Measurements from ENCODE around the gene MYO9A. TPM values are rescaled to one million over a fixed set of nuclear protein-coding genes. Genes with fewer than 3 reads are reported as not detected.

The MYO9A gene
- total RNA-seq, 1 donor from 2014 or later, result 17.0 TPM

DNA sequence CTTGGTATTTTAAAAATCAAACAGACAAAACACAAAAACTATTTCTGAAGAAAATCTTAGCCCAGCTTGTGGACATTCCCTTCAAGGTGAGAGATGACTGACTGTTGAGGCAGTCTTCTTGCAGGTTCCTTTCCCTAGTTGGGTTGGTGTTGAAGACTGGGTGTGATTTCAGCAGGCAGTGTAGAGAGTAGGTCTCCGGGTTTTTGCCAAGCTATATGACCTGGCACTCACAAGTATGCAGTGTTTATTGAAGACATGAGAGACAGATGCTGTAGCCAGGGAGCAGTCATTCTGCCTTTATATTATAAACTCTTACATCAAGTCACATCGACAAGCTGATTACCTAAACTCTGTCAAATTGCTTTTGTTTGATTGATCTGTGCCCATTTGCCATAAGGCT is 17.8 kb upstream of the MYO9A start:
- H3K27me3 ChIP-seq (ENCODE audit: control insufficient read depth, insufficient read depth, low read length), result no peaks in the 10 kb centered on the region
- TF ChIP-seq, protein P1, sequence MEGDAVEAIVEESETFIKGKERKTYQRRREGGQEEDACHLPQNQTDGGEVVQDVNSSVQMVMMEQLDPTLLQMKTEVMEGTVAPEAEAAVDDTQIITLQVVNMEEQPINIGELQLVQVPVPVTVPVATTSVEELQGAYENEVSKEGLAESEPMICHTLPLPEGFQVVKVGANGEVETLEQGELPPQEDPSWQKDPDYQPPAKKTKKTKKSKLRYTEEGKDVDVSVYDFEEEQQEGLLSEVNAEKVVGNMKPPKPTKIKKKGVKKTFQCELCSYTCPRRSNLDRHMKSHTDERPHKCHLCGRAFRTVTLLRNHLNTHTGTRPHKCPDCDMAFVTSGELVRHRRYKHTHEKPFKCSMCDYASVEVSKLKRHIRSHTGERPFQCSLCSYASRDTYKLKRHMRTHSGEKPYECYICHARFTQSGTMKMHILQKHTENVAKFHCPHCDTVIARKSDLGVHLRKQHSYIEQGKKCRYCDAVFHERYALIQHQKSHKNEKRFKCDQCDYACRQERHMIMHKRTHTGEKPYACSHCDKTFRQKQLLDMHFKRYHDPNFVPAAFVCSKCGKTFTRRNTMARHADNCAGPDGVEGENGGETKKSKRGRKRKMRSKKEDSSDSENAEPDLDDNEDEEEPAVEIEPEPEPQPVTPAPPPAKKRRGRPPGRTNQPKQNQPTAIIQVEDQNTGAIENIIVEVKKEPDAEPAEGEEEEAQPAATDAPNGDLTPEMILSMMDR (IDR thresholded peaks at IDR 0.05; ENCODE audit: insufficient read depth, low read length, poor library complexity, severe bottlenecking), result no peak
- no peaks in the 10 kb centered on the region for H3K36me3 ChIP-seq (ENCODE audit: control insufficient read depth, insufficient read depth, low read length)
- H3K4me3 ChIP-seq (ENCODE audit: low read depth, low read length), result no peak overlapping the region
- no peak for DNase-seq (ENCODE audit: low read depth)

- Histone ChIP-seq H3K36me3 (ENCODE audit: control insufficient read depth, insufficient read depth, low read length) (no peaks in the 10 kb centered on the region), H3K27me3 (ENCODE audit: control insufficient read depth, insufficient read depth, low read length) (no peaks in the 10 kb centered on the region), H3K4me3 (ENCODE audit: low read depth, low read length) (no peak overlapping the region)
- TF ChIP-seq, protein P1 (IDR thresholded peaks at IDR 0.05; ENCODE audit: insufficient read depth, low read length, poor library complexity, severe bottlenecking), result no peak
- DNase-seq (ENCODE audit: low read depth), result no peak
Measured at GRCh38 chr15:72133211-72133610, 15.3 kb upstream of the MYO9A start.

DNA sequence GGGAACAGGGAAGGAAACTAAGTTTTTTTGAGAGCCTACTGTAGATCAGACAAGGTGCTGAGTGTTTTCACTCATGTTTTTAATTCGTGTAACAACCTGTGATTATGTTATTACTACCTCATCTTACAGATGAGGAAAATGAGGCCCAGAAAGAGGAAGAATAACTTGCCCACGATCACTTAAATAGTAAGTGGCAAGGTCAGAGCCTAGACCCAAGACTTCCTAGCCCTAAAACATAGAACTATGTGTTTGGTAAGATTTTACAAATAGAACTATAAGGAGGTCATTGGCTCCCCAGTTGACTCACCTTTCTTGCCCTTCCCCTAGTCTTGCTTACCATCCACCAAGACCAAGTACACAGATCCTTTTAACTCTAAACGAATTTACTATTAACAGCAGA is 14.0 kb upstream of the MYO9A start:
- TF ChIP-seq, protein P1 (IDR thresholded peaks at IDR 0.05; ENCODE audit: insufficient read depth, low read length, poor library complexity, severe bottlenecking), result no peak
- H3K4me3 ChIP-seq (ENCODE audit: low read depth, low read length), result no peak overlapping the region
- H3K27me3 ChIP-seq (ENCODE audit: control insufficient read depth, insufficient read depth, low read length), result no peaks in the 10 kb centered on the region
- H3K36me3 ChIP-seq (ENCODE audit: control insufficient read depth, insufficient read depth, low read length), result no peaks in the 10 kb centered on the region
- no peak for DNase-seq (ENCODE audit: low read depth)

- TF ChIP-seq, protein P1 (IDR thresholded peaks at IDR 0.05; ENCODE audit: insufficient read depth, low read length, poor library complexity, severe bottlenecking), result no peak
- H3K4me3 ChIP-seq (ENCODE audit: low read depth, low read length), result no peak overlapping the region
- H3K27me3 ChIP-seq (ENCODE audit: control insufficient read depth, insufficient read depth, low read length), result no peaks in the 10 kb centered on the region
- DNase-seq (ENCODE audit: low read depth), result no peak
- H3K36me3 ChIP-seq (ENCODE audit: control insufficient read depth, insufficient read depth, low read length), result no peaks in the 10 kb centered on the region
Measured at GRCh38 chr15:72130272-72130671, 12.3 kb upstream of the MYO9A start.

- TF ChIP-seq, protein P1 (IDR thresholded peaks at IDR 0.05; ENCODE audit: insufficient read depth, low read length, poor library complexity, severe bottlenecking), result no peak
- DNase-seq (ENCODE audit: low read depth), result no peak
- H3K27me3 ChIP-seq (ENCODE audit: control insufficient read depth, insufficient read depth, low read length), result no peaks in the 10 kb centered on the region
- no peak overlapping the region for H3K4me3 ChIP-seq (ENCODE audit: low read depth, low read length)
- H3K36me3 ChIP-seq (ENCODE audit: control insufficient read depth, insufficient read depth, low read length), result no peaks in the 10 kb centered on the region
Measured at GRCh38 chr15:72128359-72128758, 10.4 kb upstream of the MYO9A start.

DNA sequence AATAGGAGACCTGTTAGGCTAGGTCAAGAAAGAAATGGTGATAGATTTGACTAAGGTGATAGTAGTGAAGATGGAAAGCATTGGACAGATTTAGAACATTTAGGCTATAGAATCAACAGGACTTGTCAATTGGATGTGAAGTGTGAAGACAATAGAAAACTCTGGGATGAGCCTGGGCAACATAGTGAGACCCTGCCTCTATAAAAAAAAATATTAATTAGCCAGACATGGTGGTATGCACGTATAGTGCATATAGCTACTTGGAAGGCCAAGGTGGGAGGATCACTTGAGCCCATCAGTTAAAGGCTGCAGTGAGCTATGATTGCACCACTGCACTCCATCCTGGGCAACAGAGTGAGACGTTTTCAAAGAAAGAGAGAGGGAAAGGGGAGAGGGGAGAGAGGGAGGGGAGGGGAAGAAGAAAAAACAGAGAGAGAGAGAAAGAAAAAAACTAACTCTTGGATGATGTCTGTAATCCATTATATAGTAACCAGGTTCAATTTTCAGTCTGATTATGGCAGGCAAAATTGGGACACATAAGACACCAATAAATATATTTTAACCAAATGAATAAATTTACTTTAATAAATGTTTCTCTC is 9.9 kb upstream of the MYO9A start:
- DNase-seq (ENCODE audit: low read depth), result no peak
- Histone ChIP-seq H3K36me3 (ENCODE audit: control insufficient read depth, insufficient read depth, low read length) (no peaks in the 10 kb centered on the region), H3K4me3 (ENCODE audit: low read depth, low read length) (no peak overlapping the region), H3K27me3 (ENCODE audit: control insufficient read depth, insufficient read depth, low read length) (no peaks in the 10 kb centered on the region)
- TF ChIP-seq, protein P1 (IDR thresholded peaks at IDR 0.05; ENCODE audit: insufficient read depth, low read length, poor library complexity, severe bottlenecking), result no peak

Data from kidney epithelial cell (primary cell).